ENCODE measurements around the gene NDFIP1.

DNA sequence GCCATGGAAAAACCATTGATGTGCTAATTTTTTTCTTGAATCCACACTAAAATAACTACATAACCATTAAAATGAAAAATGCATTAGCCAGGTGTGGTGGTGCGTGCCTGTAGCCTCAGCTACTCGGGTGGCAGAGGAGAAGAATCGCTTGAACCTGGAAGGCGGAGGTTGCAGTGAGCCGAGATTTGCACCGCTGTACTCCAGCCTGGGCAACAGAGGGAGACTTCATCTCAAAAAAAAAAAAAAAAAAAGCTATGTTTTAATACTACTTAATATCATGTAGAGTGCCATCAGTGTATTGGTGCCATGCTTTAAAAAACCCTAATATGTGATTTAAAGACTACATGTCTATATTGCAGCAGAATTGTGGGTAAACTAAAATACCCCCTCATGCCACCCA lies 58.9 kb downstream of the NDFIP1 start:
- TF ChIP-seq, protein P1, sequence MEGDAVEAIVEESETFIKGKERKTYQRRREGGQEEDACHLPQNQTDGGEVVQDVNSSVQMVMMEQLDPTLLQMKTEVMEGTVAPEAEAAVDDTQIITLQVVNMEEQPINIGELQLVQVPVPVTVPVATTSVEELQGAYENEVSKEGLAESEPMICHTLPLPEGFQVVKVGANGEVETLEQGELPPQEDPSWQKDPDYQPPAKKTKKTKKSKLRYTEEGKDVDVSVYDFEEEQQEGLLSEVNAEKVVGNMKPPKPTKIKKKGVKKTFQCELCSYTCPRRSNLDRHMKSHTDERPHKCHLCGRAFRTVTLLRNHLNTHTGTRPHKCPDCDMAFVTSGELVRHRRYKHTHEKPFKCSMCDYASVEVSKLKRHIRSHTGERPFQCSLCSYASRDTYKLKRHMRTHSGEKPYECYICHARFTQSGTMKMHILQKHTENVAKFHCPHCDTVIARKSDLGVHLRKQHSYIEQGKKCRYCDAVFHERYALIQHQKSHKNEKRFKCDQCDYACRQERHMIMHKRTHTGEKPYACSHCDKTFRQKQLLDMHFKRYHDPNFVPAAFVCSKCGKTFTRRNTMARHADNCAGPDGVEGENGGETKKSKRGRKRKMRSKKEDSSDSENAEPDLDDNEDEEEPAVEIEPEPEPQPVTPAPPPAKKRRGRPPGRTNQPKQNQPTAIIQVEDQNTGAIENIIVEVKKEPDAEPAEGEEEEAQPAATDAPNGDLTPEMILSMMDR (conservative IDR thresholded peaks at IDR 0.05), result peak; percentile 31; the same call in 1 of the 2 replicates
- TF ChIP-seq EZH2 (IDR thresholded peaks at IDR 0.05; ENCODE audit: low read depth), result no peak
